IPS-20b (cell line): Measurements from ENCODE around the gene TRPM2.
"Not testable (repeated sequence)": the region's sequence is repeated elsewhere in the genome, so short reads cannot be mapped to it uniquely, and the experiment has no call there.

Experiments used
- H3K27ac ChIP-seq: one replicate; pipeline ENCODE4 v1.5.1; 2013; ENCODE audit warnings: low read length
- H3K27me3 ChIP-seq: 2 replicates; pipeline ENCODE4 v1.6.1; 2013; ENCODE audit warnings: mild to moderate bottlenecking, low read length, inconsistent platforms; ENCODE audit not compliant: insufficient read depth
- H3K36me3 ChIP-seq: 2 replicates; pipeline ENCODE4 v1.6.1; 2013; ENCODE audit warnings: low read depth, mild to moderate bottlenecking, inconsistent platforms, low read length, moderate library complexity; ENCODE audit not compliant: insufficient read depth
- H3K4me1 ChIP-seq: 2 replicates; pipeline ENCODE4 v1.6.1; 2013; ENCODE audit warnings: mild to moderate bottlenecking, control low read depth, inconsistent platforms, low read length, moderate library complexity; ENCODE audit not compliant: insufficient read depth
- H3K4me3 ChIP-seq: 2 replicates; pipeline ENCODE4 v1.5.1; 2013; ENCODE audit warnings: mild to moderate bottlenecking, low read length, inconsistent platforms
- H3K9ac ChIP-seq: 2 replicates; pipeline ENCODE4 v1.6.1; 2013; ENCODE audit warnings: low read depth, mild to moderate bottlenecking, inconsistent platforms, low read length, moderate library complexity
- H3K9me3 ChIP-seq: 2 replicates; pipeline ENCODE4 v1.6.1; 2013; ENCODE audit warnings: mild to moderate bottlenecking, low read depth, low read length, inconsistent platforms; ENCODE audit not compliant: insufficient read depth

TRPM2 gene

GRCh38 chr21:44384968-44385367 is 31.5 kb downstream of the TRPM2 start:
- H3K9me3 ChIP-seq: peaks cover 34% of the 10 kb centered on the region; the same call in 1 of the 2 replicates
- no peaks in the 10 kb centered on the region for H3K4me1 ChIP-seq
- no peak overlapping the region for H3K9ac ChIP-seq
- H3K27ac ChIP-seq: no peak overlapping the region
- no peak overlapping the region for H3K4me3 ChIP-seq
- H3K27me3 ChIP-seq: no peaks in the 10 kb centered on the region
- no peaks in the 10 kb centered on the region for H3K36me3 ChIP-seq

GRCh38 chr21:44389335-44389734 is 35.9 kb downstream of the TRPM2 start:
- no peak overlapping the region for H3K9ac ChIP-seq
- H3K4me1 ChIP-seq: no peaks in the 10 kb centered on the region
- H3K36me3 ChIP-seq: no peaks in the 10 kb centered on the region

GRCh38 chr21:44390886-44391285 is 37.5 kb downstream of the TRPM2 start:
- Histone ChIP-seq H3K4me3 (no peak overlapping the region), H3K4me1 (no peaks in the 10 kb centered on the region), H3K36me3 (no peaks in the 10 kb centered on the region), H3K27me3 (no peaks in the 10 kb centered on the region), H3K27ac (no peak overlapping the region), H3K9ac (no peak overlapping the region), H3K9me3 (peaks cover 26% of the 10 kb centered on the region; the same call in 1 of the 2 replicates)

More at GRCh38 chr21:44389335-44389734, 35.9 kb downstream of the TRPM2 start:
- H3K27ac ChIP-seq: no peak overlapping the region
- no peaks in the 10 kb centered on the region for H3K27me3 ChIP-seq
- no peak overlapping the region for H3K4me3 ChIP-seq
- H3K9me3 ChIP-seq: peaks cover 36% of the 10 kb centered on the region; the same call in 1 of the 2 replicates

- H3K36me3 ChIP-seq: no peaks in the 10 kb centered on the region
Observed at GRCh38 chr21:44391345-44392091, 38.1 kb downstream of the TRPM2 start.

GRCh38 chr21:44392185-44392584 is 38.8 kb downstream of the TRPM2 start:
- H3K9ac ChIP-seq: no peak overlapping the region
- no peak overlapping the region for H3K4me3 ChIP-seq
- no peak overlapping the region for H3K27ac ChIP-seq
- H3K36me3 ChIP-seq: no peaks in the 10 kb centered on the region
- peaks cover 16% of the 10 kb centered on the region; the same call in 1 of the 2 replicates for H3K9me3 ChIP-seq
- H3K4me1 ChIP-seq: no peaks in the 10 kb centered on the region
- no peaks in the 10 kb centered on the region for H3K27me3 ChIP-seq

More at GRCh38 chr21:44391345-44392091, 38.1 kb downstream of the TRPM2 start:
- H3K9ac ChIP-seq: no peak overlapping the region
- H3K4me3 ChIP-seq: no peak overlapping the region
- peaks cover 22% of the 10 kb centered on the region; the same call in 1 of the 2 replicates for H3K9me3 ChIP-seq
- H3K27me3 ChIP-seq: no peaks in the 10 kb centered on the region
- no peaks in the 10 kb centered on the region for H3K4me1 ChIP-seq
- no peak overlapping the region for H3K27ac ChIP-seq

- Histone ChIP-seq H3K27me3 (no peaks in the 10 kb centered on the region), H3K36me3 (no peaks in the 10 kb centered on the region), H3K27ac (no peak overlapping the region), H3K9ac (no peak overlapping the region), H3K9me3 (0 out of 2 replicates have a peak, but pooled peaks cover 15% of the 10 kb centered on the region), H3K4me1 (no peaks in the 10 kb centered on the region), H3K4me3 (no peak overlapping the region)
Observed at GRCh38 chr21:44392916-44393315, 39.5 kb downstream of the TRPM2 start.

GRCh38 chr21:44394733-44395132 is 41.3 kb downstream of the TRPM2 start:
- H3K4me3 ChIP-seq: no peak overlapping the region
- H3K36me3 ChIP-seq: no peaks in the 10 kb centered on the region
- H3K27me3 ChIP-seq: no peaks in the 10 kb centered on the region
- H3K27ac ChIP-seq: no peak overlapping the region
- H3K9ac ChIP-seq: no peak overlapping the region
- 0 out of 2 replicates have a peak, but pooled peaks cover 6% of the 10 kb centered on the region for H3K9me3 ChIP-seq
- H3K4me1 ChIP-seq: no peaks in the 10 kb centered on the region

GRCh38 chr21:44395260-44395659 is 41.8 kb downstream of the TRPM2 start:
- Histone ChIP-seq H3K4me1 (no peaks in the 10 kb centered on the region), H3K27ac (no peak overlapping the region), H3K9ac (no peak overlapping the region), H3K9me3 (0 out of 2 replicates have a peak, but pooled peaks cover 3% of the 10 kb centered on the region), H3K4me3 (no peak overlapping the region), H3K36me3 (no peaks in the 10 kb centered on the region), H3K27me3 (no peaks in the 10 kb centered on the region)

- H3K9me3 ChIP-seq, H3K27ac ChIP-seq, H3K36me3 ChIP-seq, H3K4me1 ChIP-seq, H3K27me3 ChIP-seq, H3K4me3 ChIP-seq, H3K9ac ChIP-seq: not testable (repeated sequence)
Observed at GRCh38 chr21:44396803-44397202, 43.4 kb downstream of the TRPM2 start.

- Histone ChIP-seq H3K36me3 (no peaks in the 10 kb centered on the region), H3K9ac (no peak overlapping the region), H3K4me3 (no peak overlapping the region), H3K9me3 (no peaks in the 10 kb centered on the region), H3K27ac (no peak overlapping the region), H3K27me3 (no peaks in the 10 kb centered on the region), H3K4me1 (no peaks in the 10 kb centered on the region)
Observed at GRCh38 chr21:44397431-44398031, 44.1 kb downstream of the TRPM2 start.

GRCh38 chr21:44398499-44398898 is 45.1 kb downstream of the TRPM2 start:
- H3K27ac ChIP-seq: no peak overlapping the region
- H3K36me3 ChIP-seq: no peaks in the 10 kb centered on the region
- no peak overlapping the region for H3K9ac ChIP-seq
- H3K4me1 ChIP-seq: no peaks in the 10 kb centered on the region
- H3K27me3 ChIP-seq: no peaks in the 10 kb centered on the region
- no peak overlapping the region for H3K4me3 ChIP-seq
- H3K9me3 ChIP-seq: peaks cover 4% of the 10 kb centered on the region
